Nephron progenitor cell (in vitro differentiated cells): ENCODE results near the gene NPAS3.

ENCODE experiments used
- DNase-seq: peaks from one replicate; pipeline ENCODE4 v3.0.0; 2021
- H3K27ac Mint-ChIP-seq: 2 replicates; pipeline ENCODE4 v1.8.0; 2021; ENCODE audit warnings: mild to moderate bottlenecking, moderate library complexity, mixed read lengths
- H3K27me3 Mint-ChIP-seq: 2 replicates; pipeline ENCODE4 v1.8.0; 2021; ENCODE audit warnings: mild to moderate bottlenecking, low read depth, mixed read lengths; ENCODE audit not compliant: poor library complexity
- H3K36me3 Mint-ChIP-seq: 2 replicates; pipeline ENCODE4 v1.8.0; 2021; ENCODE audit warnings: low read depth, mixed read lengths
- H3K4me1 Mint-ChIP-seq: 2 replicates; pipeline ENCODE4 v1.8.0; 2021; ENCODE audit warnings: mixed read lengths
- H3K4me3 Mint-ChIP-seq: 2 replicates; pipeline ENCODE4 v1.8.0; 2021; ENCODE audit warnings: mild to moderate bottlenecking, moderate library complexity, mixed read lengths
- H3K9me3 Mint-ChIP-seq: 2 replicates; pipeline ENCODE4 v1.8.0; 2021; ENCODE audit warnings: mild to moderate bottlenecking, moderate library complexity, mixed read lengths
- CTCF ChIP-seq: fragments of 200-600 bp; sonication (generic); IDR thresholded peaks from 2 replicates; pipeline ENCODE4 v1.5.0; 2021; ENCODE audit warnings: antibody characterized with exemption

Gene NPAS3

DNA sequence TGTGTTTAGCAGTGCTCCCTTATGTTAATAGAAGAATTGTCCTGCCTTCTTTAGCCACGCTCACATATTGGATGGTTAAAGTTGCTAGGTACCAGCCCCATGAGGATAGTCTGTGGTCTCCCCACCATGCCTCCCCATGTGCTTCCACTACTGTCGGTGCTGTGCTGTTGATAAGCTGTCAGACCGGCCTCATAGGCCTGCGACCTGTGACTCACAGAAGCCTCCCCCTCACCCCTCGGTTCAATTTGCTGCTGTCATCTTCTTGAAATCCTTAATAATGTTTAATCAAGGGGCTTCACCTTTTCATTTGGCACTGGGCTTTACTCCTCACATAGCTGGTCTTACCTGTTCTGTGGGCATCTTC is 227.2 kb downstream of the NPAS3 start:
- no peaks in the 10 kb centered on the region for H3K27me3 Mint-ChIP-seq
- H3K9me3 Mint-ChIP-seq: no peaks in the 10 kb centered on the region
- no peaks in the 10 kb centered on the region for H3K4me1 Mint-ChIP-seq
- no peak for TF ChIP-seq CTCF
- DNase-seq: no peak
- no peaks in the 10 kb centered on the region for H3K36me3 Mint-ChIP-seq
- H3K27ac Mint-ChIP-seq: no peak overlapping the region
- no peak overlapping the region for H3K4me3 Mint-ChIP-seq

DNA sequence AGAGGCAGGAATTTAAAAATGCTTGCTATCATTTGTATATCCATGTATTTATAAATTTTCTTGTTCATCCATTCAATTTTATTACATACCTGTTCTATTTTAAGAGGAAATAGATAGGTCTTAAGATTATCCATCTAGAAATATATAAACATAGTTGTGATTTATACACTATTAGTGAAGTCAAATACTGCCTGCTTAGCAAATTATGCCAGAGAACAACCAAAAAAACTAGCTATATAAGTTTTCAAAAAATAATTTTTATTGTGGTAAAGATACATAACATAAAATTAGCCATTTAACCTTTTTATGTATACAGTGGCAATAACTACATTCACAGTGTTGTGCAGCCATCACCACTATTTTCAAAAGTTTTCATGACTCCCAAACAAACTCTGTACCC is 237.3 kb downstream of the NPAS3 start:
- no peaks in the 10 kb centered on the region for H3K36me3 Mint-ChIP-seq
- H3K4me1 Mint-ChIP-seq: no peaks in the 10 kb centered on the region

DNA sequence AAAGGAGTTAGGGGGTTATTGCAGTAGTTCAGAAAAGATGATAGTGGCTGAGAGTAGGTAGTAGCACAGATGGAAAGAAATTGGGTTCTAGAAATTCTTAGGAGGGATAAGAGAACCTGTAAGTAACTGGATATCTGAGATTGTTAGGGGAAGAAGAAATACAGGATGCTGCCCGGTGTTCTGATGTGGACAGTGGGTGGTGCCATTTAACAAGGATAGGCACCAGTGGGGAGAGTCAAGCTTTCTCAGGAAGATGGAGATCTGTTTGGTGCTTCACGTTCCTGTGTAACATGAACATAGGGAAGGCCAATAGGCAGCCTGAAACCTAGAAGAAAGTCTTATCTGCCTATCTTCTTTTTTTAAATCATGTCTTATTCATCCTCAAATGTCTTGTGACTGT is 245.9 kb downstream of the NPAS3 start:
- no peak overlapping the region for H3K27ac Mint-ChIP-seq
- no peak for TF ChIP-seq CTCF
- H3K27me3 Mint-ChIP-seq: no peaks in the 10 kb centered on the region
- no peaks in the 10 kb centered on the region for H3K36me3 Mint-ChIP-seq
- no peak for DNase-seq
- no peaks in the 10 kb centered on the region for H3K9me3 Mint-ChIP-seq
- H3K4me1 Mint-ChIP-seq: no peaks in the 10 kb centered on the region
- H3K4me3 Mint-ChIP-seq: no peak overlapping the region

More for the DNA sequence above, 237.3 kb downstream of the NPAS3 start:
- Mint-ChIP-seq H3K9me3 (no peaks in the 10 kb centered on the region), H3K27ac (no peak overlapping the region), H3K4me3 (no peak overlapping the region), H3K27me3 (no peaks in the 10 kb centered on the region)
- DNase-seq: no peak
- no peak for TF ChIP-seq CTCF

GRCh38 chr14:33186656-33187055 is 248.0 kb downstream of the NPAS3 start:
- Mint-ChIP-seq H3K27me3 (no peaks in the 10 kb centered on the region), H3K27ac (no peak overlapping the region), H3K4me1 (no peaks in the 10 kb centered on the region), H3K4me3 (no peak overlapping the region), H3K9me3 (no peaks in the 10 kb centered on the region), H3K36me3 (no peaks in the 10 kb centered on the region)
- no peak for TF ChIP-seq CTCF
- DNase-seq: no peak

DNA sequence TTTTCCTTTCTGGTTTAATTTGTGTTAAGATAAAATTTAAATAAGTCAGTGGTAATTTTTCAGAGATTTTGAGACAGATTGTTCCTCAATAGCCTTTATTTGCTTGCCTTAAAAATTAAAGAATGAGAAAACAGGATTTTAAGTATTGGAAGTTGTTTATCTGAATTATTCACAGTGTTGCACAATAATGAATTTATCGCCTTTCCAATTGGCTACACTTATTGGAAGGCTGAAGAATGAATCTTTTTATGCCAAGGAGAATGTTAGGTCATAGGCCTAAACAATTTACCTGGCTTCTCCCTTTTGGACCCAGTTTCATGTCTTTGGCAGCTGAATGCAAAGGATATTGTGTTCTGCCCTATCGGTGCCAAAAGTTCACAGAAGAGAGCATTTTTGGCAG is 250.2 kb downstream of the NPAS3 start:
- no peak for TF ChIP-seq CTCF
- no peaks in the 10 kb centered on the region for H3K36me3 Mint-ChIP-seq

GRCh38 chr14:33191855-33192254 is 253.2 kb downstream of the NPAS3 start:
- Mint-ChIP-seq H3K27me3 (no peaks in the 10 kb centered on the region), H3K4me1 (no peaks in the 10 kb centered on the region), H3K27ac (no peak overlapping the region), H3K4me3 (no peak overlapping the region), H3K36me3 (no peaks in the 10 kb centered on the region), H3K9me3 (no peaks in the 10 kb centered on the region)
- no peak for DNase-seq
- no peak for TF ChIP-seq CTCF

More for the DNA sequence above, 250.2 kb downstream of the NPAS3 start:
- Mint-ChIP-seq H3K27ac (no peak overlapping the region), H3K9me3 (no peaks in the 10 kb centered on the region), H3K4me1 (no peaks in the 10 kb centered on the region), H3K27me3 (no peaks in the 10 kb centered on the region), H3K4me3 (no peak overlapping the region)
- DNase-seq: no peak
